Measurements from ENCODE around the gene OR5H14.

OR5H14 gene

GRCh38 chr3:98199020-98199419 lies 51.7 kb downstream of the OR5H14 start:
- TF ChIP-seq, protein P1, sequence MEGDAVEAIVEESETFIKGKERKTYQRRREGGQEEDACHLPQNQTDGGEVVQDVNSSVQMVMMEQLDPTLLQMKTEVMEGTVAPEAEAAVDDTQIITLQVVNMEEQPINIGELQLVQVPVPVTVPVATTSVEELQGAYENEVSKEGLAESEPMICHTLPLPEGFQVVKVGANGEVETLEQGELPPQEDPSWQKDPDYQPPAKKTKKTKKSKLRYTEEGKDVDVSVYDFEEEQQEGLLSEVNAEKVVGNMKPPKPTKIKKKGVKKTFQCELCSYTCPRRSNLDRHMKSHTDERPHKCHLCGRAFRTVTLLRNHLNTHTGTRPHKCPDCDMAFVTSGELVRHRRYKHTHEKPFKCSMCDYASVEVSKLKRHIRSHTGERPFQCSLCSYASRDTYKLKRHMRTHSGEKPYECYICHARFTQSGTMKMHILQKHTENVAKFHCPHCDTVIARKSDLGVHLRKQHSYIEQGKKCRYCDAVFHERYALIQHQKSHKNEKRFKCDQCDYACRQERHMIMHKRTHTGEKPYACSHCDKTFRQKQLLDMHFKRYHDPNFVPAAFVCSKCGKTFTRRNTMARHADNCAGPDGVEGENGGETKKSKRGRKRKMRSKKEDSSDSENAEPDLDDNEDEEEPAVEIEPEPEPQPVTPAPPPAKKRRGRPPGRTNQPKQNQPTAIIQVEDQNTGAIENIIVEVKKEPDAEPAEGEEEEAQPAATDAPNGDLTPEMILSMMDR (IDR thresholded peaks at IDR 0.05; ENCODE audit: insufficient read depth, low read depth, low read length, missing control alignments) = no peak

More at GRCh38 chr3:98199020-98199419, 51.7 kb downstream of the OR5H14 start:
- peak; percentile 18 for DNase-seq (ENCODE audit: low read depth)
- H3K4me3 ChIP-seq (ENCODE audit: low read length) = no peak overlapping the region

Data from epithelial cell of esophagus (primary cell).